ENCODE measurements around the gene ZNF485.
A peak's percentile ranks its signal among the peaks of the same experiment; 100 is the strongest.
"Not testable (repeated sequence)": the region's sequence is repeated elsewhere in the genome, so short reads cannot be mapped to it uniquely, and the experiment has no call there.

Gene ZNF485

GRCh38 chr10:43606323-43607198 lies at the start of gene ZNF485:
ZNF485 (plus strand) TSS chr10:43606438; CDS start chr10:43607051, 613 bp downstream.
- DNase-seq = peak; percentile 73

- DNase-seq = no peak
These were observed 49.0 kb upstream of the ZNF485 start for GRCh38 chr10:43557214-43557613.

GRCh38 chr10:43569681-43570080 lies 36.6 kb upstream of the ZNF485 start:
- DNase-seq = no peak

GRCh38 chr10:43570971-43571370 lies 35.3 kb upstream of the ZNF485 start:
- no peak for DNase-seq

- DNase-seq = no peak
These were observed 32.8 kb upstream of the ZNF485 start for GRCh38 chr10:43573250-43574000.

- peak; percentile 83 for DNase-seq
These were observed 32.0 kb upstream of the ZNF485 start, which contains the start of gene ZNF239 for GRCh38 chr10:43574001-43574892. ZNF239 (minus strand) TSS chr10:43574616; CDS start chr10:43558079, 16,537 bp downstream.

- no peak for DNase-seq
These were observed 31.3 kb upstream of the ZNF485 start for GRCh38 chr10:43574906-43575305.

GRCh38 chr10:43576062-43576461 lies 30.2 kb upstream of the ZNF485 start:
- DNase-seq = no peak

- DNase-seq = no peak
These were observed 29.7 kb upstream of the ZNF485 start for GRCh38 chr10:43576580-43576979.

- DNase-seq = no peak
These were observed 22.2 kb upstream of the ZNF485 start for GRCh38 chr10:43584051-43584450.

- DNase-seq = no peak
These were observed 21.2 kb upstream of the ZNF485 start for GRCh38 chr10:43585046-43585445.

- no peak for DNase-seq
These were observed 20.1 kb upstream of the ZNF485 start for GRCh38 chr10:43585981-43586729.

- DNase-seq = not testable (repeated sequence)
These were observed 19.5 kb upstream of the ZNF485 start for GRCh38 chr10:43586730-43587115.

- no peak for DNase-seq
These were observed 14.8 kb upstream of the ZNF485 start for GRCh38 chr10:43591303-43591904.

GRCh38 chr10:43594944-43595589 lies 11.2 kb upstream of the ZNF485 start:
- DNase-seq = peak; percentile 54

GRCh38 chr10:43595739-43596298 lies 10.4 kb upstream of the ZNF485 start:
- DNase-seq = peak; percentile 27

GRCh38 chr10:43596546-43596945 lies 9.7 kb upstream of the ZNF485 start:
- peak; percentile 74 for DNase-seq

- DNase-seq = peak; percentile 80
These were observed 7.8 kb upstream of the ZNF485 start for GRCh38 chr10:43598446-43598845.

GRCh38 chr10:43599333-43599732 lies 6.9 kb upstream of the ZNF485 start:
- DNase-seq = no peak

GRCh38 chr10:43601576-43601975 lies 4.7 kb upstream of the ZNF485 start:
- not testable (repeated sequence) for DNase-seq

- DNase-seq = no peak
These were observed 352 bp upstream of the ZNF485 start for GRCh38 chr10:43605850-43606322.

Measured in RPMI8226 (cell line).